ENCODE data around the gene HNRNPD.
"Not testable (repeated sequence)": the region's sequence is repeated elsewhere in the genome, so short reads cannot be mapped to it uniquely, and the experiment has no call there.

The HNRNPD gene

GRCh38 chr4:82372517-82373485, 990 bp downstream of the HNRNPD start:
- DNase-seq, result peak; percentile 65

DNA sequence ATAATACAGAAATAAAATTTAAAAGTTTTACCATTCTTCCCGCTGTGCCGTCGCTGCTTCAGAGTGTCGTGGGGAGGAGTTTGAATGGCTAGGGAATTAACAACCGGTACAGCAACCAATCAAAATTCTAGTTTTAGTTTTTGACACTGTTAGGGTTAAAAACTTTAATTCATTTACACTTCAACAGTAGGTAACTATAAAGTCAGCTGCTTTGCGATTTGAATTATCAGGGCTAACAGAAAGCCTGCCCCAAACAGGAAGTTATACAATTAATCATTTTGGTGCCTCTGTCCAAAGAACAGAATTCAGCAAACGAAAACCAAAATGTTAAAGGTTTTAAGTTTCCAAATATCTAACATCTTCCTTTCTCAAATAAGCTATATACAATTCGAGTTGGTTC, 2.3 kb downstream of the HNRNPD start:
- no peak for DNase-seq

DNA sequence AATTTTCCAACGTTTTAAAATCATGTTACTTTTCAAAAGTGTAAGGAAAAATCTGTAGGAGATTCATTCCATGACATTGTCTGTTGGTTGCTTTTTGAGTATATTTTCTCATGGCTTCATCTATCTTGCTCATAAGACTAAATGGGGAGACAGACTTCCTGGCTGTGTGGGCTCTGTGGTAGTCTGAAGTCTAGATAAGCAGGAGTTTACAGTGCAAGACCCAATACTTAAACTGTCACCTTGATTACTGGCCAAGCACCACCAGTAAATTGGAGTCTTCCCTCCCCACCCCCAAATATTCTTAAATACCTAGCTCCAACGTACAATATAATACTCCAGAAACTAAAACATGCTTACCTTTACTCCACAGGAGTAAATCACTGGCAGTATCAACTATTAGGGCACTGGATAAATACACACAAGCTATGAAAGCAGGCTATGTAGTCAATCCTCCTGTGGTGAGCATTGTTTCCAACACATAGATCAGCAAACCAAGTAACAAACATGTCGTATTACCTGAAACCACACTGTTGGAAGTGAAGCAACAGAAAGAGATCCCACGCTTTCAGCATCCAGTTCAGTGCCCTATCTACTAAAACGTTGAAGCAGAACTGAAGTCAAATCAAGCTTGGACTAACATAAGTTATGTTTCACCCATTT, 6.2 kb downstream of the HNRNPD start:
- DNase-seq, result no peak

- DNase-seq, result not testable (repeated sequence)
Measured at GRCh38 chr4:82366431-82366830, 7.4 kb downstream of the HNRNPD start.

GRCh38 chr4:82363896-82364487, 9.8 kb downstream of the HNRNPD start:
- no peak for DNase-seq

- DNase-seq, result no peak
Measured at GRCh38 chr4:82362565-82362964, 11.2 kb downstream of the HNRNPD start.

GRCh38 chr4:82360298-82361177, 13.3 kb downstream of the HNRNPD start:
- DNase-seq, result no peak

GRCh38 chr4:82358847-82359246, 14.9 kb downstream of the HNRNPD start:
- no peak for DNase-seq

- DNase-seq, result no peak
Measured at GRCh38 chr4:82357640-82358039, 16.2 kb downstream of the HNRNPD start.

- no peak for DNase-seq
Measured at GRCh38 chr4:82354788-82355187, 19.0 kb downstream of the HNRNPD start.

- no peak for DNase-seq
Measured at GRCh38 chr4:82352825-82353366, 20.9 kb downstream of the HNRNPD start.

DNA sequence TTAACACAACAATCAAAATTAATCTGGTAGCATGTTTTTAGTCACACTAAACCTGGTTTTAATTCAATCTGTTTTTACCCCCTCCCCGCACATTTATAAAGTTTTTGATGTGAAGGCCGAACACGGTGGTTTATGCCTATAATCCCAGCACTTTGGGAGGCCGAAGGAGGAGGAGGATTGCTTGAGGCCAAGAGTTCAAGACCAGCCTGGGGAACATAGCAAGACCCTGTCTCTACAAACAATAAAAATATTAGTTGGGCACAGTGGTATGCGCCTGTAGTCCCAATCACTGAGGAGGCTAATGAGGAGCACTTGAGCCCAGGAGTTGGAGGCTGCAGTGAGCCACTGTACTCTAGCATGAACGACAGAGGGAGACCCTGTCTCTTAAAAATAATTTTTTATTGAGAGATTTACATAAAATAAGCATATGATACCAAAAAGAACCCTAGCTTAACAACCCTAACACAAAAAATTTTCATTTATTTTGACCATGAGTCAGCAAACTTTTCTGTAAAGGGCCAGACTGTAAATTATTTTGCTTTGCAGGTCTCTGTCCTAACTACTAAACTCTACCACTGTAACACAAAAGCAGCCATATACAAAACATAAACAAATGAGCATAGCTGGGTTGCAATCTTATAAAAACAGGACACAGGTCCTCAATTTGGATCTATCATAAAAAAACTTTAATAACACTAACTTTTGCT, 21.5 kb downstream of the HNRNPD start:
- DNase-seq, result no peak

GRCh38 chr4:82346126-82346525, 27.7 kb downstream of the HNRNPD start:
- DNase-seq, result no peak

- DNase-seq, result no peak
Measured at GRCh38 chr4:82335043-82335442, 38.7 kb downstream of the HNRNPD start.

DNA sequence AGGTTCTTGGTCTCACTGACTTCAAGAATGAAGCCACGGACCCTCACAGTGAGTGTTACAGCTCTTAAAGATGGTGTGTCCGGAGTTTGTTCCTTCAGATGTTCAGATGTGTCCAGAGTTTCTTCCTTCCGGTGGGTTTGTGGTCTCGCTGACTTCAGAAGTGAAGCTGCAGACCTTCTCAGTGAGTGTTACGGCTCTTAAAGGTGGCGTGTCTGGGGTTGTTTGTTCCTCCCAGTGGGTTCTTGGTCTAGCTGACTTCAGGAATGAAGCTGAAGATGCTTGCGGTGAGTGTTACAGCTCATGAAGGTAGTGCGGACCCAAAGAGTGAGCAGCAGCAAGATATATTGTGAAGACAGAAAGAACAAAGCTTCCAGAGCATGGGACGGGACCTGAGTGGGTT, 40.1 kb downstream of the HNRNPD start:
- DNase-seq, result not testable (repeated sequence)

GRCh38 chr4:82331814-82332213, 42.0 kb downstream of the HNRNPD start:
- DNase-seq, result no peak

DNA sequence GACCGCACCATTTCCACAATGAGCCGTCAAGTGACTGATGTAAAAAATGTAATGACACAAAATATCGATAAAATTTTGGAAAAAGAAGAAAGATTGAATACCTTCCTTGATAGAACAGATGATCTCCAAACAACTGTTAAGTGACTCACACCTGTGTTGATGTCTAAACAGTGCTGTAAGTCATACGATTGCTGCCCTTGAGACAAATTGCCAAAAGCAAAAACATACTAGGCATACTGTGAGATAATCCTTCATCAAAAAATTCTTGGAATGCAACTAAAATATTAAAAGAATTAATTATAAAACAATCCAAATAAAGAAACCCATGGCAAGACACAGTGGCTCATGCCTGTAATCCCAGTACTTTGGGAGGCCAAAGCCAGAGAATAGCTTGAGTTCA, 53.4 kb downstream of the HNRNPD start:
- no peak for DNase-seq

GRCh38 chr4:82303063-82303462, 70.7 kb downstream of the HNRNPD start:
- DNase-seq, result not testable (repeated sequence)

All from stimulated activated CD4-positive, alpha-beta T cell treated with anti-CD3 and anti-CD28 coated beads, Interleukin-12 subunit alpha, Interleukin-12 subunit beta, amount 100 ng/mL, for 4 hours (primary cell).